Measurements from ENCODE around the gene TMC1. TPM values are rescaled to one million over a fixed set of nuclear protein-coding genes. Genes with fewer than 3 reads are reported as not detected.

The TMC1 gene
- total and polyA plus RNA-seq, 2 of the 8 experiments (the other 6 are each of a cell fraction or from before 2014, with no cell fraction given) = 0.95 to 0.98 TPM

DNA sequence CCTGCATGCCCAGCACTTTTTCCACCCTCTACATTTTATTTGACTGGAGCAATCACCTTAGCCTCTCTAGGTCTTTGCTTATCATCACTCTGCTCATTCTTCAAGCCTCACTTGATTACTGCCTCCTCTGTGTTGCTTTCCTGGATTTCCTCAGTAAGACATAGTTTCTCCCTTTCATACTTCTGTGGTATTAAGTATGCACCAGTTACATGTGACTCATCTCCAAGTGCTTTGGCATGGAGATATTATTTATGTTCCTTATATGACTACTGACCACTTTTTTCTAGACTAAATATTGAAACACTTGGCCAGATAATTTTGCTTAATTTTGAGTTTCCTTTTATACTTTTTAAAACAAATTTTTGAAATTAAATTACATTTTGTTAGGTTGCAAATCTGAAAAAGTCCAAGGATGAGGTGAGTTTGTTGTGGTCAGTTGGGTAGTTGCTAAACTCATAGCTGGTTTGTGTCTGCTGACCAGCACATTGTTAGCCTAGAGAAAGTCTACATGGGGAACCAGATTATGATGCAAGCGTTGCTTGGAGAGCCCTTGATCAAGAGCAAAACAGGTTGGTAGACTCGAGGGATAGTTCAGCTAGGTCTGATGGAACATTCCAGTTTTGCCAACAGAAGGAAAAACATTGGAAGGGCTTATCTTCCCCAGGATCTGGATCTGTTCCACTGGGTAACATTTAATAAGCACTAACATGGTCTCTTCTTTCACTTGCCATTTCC, 140.2 kb downstream of the TMC1 start:
- Histone ChIP-seq H3K23me2 (ENCODE audit: low read depth, low read length) (no peaks in the 10 kb centered on the region), H3K4me1 (replicated peaks in 1 of 4; ENCODE audit: control insufficient read depth in 3 of 4, insufficient read depth in 4 of 4, low read length in 3 of 4) (no peaks in the 10 kb centered on the region), H4K20me1 (replicated peaks in 1 of 2; ENCODE audit: control insufficient read depth in 1 of 2, insufficient read depth in 2 of 2, low read length in 2 of 2) (no peaks in the 10 kb centered on the region), H2BK15ac (ENCODE audit: low read length) (no peak overlapping the region), H3K79me1 (ENCODE audit: low read depth, low read length) (no peaks in the 10 kb centered on the region), H4K8ac (ENCODE audit: extremely low read depth, insufficient read depth, low read length) (no peak overlapping the region), H3K27ac (ENCODE audit: low read depth, low read length) (no peak overlapping the region), H3K36me3 (ENCODE audit: control insufficient read depth in 2 of 4, insufficient read depth in 4 of 4, low read length in 3 of 4) (no peaks in the 10 kb centered on the region), H3K4ac (replicated peaks; ENCODE audit: insufficient read length, low read depth, low read length) (peak overlapping the region; percentile 65), H2BK120ac (replicated peaks; ENCODE audit: low read depth, low read length) (no peak overlapping the region), H3K4me2 (ENCODE audit: insufficient read depth in 1 of 2, low read depth in 2 of 2, low read length in 2 of 2) (no peak overlapping the region), H4K5ac (ENCODE audit: insufficient read length, low read depth, low read length) (no peak overlapping the region), H3K23ac (ENCODE audit: insufficient read length) (no peak overlapping the region), H2AFZ (ENCODE audit: low read length) (peak overlapping the region; percentile 90), H2AK5ac (ENCODE audit: low read depth, low read length) (no peak overlapping the region), H2BK20ac (ENCODE audit: low read length) (0 out of 2 replicates have a peak overlapping the region, but pooled peaks have one; percentile 36), H3K14ac (ENCODE audit: insufficient read length) (no peak overlapping the region), H3K4me3 (ENCODE audit: extremely low read depth in 1 of 4, insufficient read depth in 2 of 4, low read depth in 3 of 4, low read length in 4 of 4) (no peak overlapping the region), H2BK5ac (ENCODE audit: low read depth, low read length) (no peak overlapping the region), H3K9ac (replicated peaks in 1 of 4; ENCODE audit: extremely low read depth in 1 of 4, low read depth in 3 of 4, low read length in 3 of 4) (no peak overlapping the region), H3K18ac (ENCODE audit: extremely low read depth, low read length) (peak overlapping the region; percentile 4; the same call in 1 of the 2 replicates), H3K9me3 (ENCODE audit: insufficient read depth in 2 of 2, low read depth in 1 of 2, low read length in 1 of 2) (0 out of 4 replicates have a peak, but pooled peaks cover 0 to 7% of the 10 kb centered on the region in 2 experiments), H3K56ac (replicated peaks; ENCODE audit: insufficient read length, low read depth, low read length) (no peak overlapping the region), H3K79me2 (ENCODE audit: control insufficient read depth in 1 of 2, insufficient read depth in 2 of 2, low read length in 2 of 2) (no peaks in the 10 kb centered on the region), H3K27me3 (replicated peaks in 1 of 4; ENCODE audit: control insufficient read depth in 3 of 4, extremely low read depth in 1 of 4, insufficient read depth in 3 of 4, low read length in 3 of 4) (no peaks in the 10 kb centered on the region), H2BK12ac (ENCODE audit: low read depth, low read length) (no peak overlapping the region), H4K91ac (replicated peaks; ENCODE audit: insufficient read length, low read length) (no peak overlapping the region)
- POLR2A ChIA-PET (ENCODE audit: partially characterized antibody) = no interaction called here
- FAIRE-seq = no peak
- DNase-seq (ENCODE audit: low read depth in 1 of 2, low spot score in 2 of 2) = no peak
- no peak for TF ChIP-seq RBBP5 (IDR thresholded peaks at IDR 0.05; ENCODE audit: borderline replicate concordance, low read depth, low read length)
- TF ChIP-seq KDM4A (IDR thresholded peaks at IDR 0.05; ENCODE audit: low read depth, low read length, severe bottlenecking) = no peak
- no peak for TF ChIP-seq POU5F1 (IDR thresholded peaks at IDR 0.05; ENCODE audit: low read depth, low read length)
- TF ChIP-seq, protein P1, sequence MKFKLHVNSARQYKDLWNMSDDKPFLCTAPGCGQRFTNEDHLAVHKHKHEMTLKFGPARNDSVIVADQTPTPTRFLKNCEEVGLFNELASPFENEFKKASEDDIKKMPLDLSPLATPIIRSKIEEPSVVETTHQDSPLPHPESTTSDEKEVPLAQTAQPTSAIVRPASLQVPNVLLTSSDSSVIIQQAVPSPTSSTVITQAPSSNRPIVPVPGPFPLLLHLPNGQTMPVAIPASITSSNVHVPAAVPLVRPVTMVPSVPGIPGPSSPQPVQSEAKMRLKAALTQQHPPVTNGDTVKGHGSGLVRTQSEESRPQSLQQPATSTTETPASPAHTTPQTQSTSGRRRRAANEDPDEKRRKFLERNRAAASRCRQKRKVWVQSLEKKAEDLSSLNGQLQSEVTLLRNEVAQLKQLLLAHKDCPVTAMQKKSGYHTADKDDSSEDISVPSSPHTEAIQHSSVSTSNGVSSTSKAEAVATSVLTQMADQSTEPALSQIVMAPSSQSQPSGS (IDR thresholded peaks at IDR 0.05; ENCODE audit: low read length) = no peak
- TF ChIP-seq PHF8 (conservative IDR thresholded peaks at IDR 0.05; ENCODE audit: low read depth, low read length) = no peak
- TF ChIP-seq TEAD4 (IDR thresholded peaks at IDR 0.05; ENCODE audit: low read depth, low read length) = no peak
- no peak for TF ChIP-seq CREB1 (IDR thresholded peaks at IDR 0.05)
- no peak for TF ChIP-seq RFX5 (IDR thresholded peaks at IDR 0.05; ENCODE audit: borderline replicate concordance, low read depth, low read length)
- CTCF ChIA-PET (ENCODE audit: partially characterized antibody) = interaction anchor here (0.6 kb wide), 1 partner anchor 9 kb away, joined by 5 read pairs; no protein-coding TSS in a partner anchor
- WGBS, 2 experiments (ENCODE audit: extremely low coverage in 1 of 2, insufficient coverage in 1 of 2, insufficient read length in 1 of 2, insufficient replicate concordance in 2 of 2, low coverage in 1 of 2, low lambda C conversion rate in 2 of 2, missing lambda C conversion rate in 1 of 2) = 77% methylated on average over 2 of the region's 2 CpGs; no CpG with 5 or more reads in 1 of the 2 experiments

All from H1 (cell line).